GM23248 (cell line): ENCODE results near the gene KRT78. TPM values are rescaled to one million over a fixed set of nuclear protein-coding genes. Genes with fewer than 3 reads are reported as not detected.

Experiments
- DNase-seq: peaks from one replicate; pipeline ENCODE4 v3.0.0-alpha.2; 2015
- H2AFZ ChIP-seq: fragments of 200-600 bp; sonication (generic); 2 replicates; pipeline ENCODE4 v1.6.1; 2016; ENCODE audit warnings: antibody characterized with exemption
- H3F3A ChIP-seq: fragments of 200-600 bp; sonication (generic); 2 replicates; pipeline ENCODE4 v1.6.1; 2016; ENCODE audit warnings: mild to moderate bottlenecking, antibody characterized with exemption, mixed run types; ENCODE audit not compliant: insufficient read depth
- H3K27ac ChIP-seq: fragments of 200-600 bp; sonication (generic); 2 replicates; pipeline ENCODE4 v1.5.1; 2016; ENCODE audit warnings: mild to moderate bottlenecking
- H3K27me3 ChIP-seq: fragments of 200-600 bp; sonication (generic); replicated peaks from 2 replicates; pipeline ENCODE4 v1.6.1; 2016; ENCODE audit warnings: mild to moderate bottlenecking; ENCODE audit not compliant: insufficient read depth
- H3K36me3 ChIP-seq: fragments of 200-600 bp; sonication (generic); 2 replicates; pipeline ENCODE4 v1.6.1; 2016; ENCODE audit warnings: low read depth, mild to moderate bottlenecking
- H3K4me1 ChIP-seq: fragments of 200-600 bp; sonication (generic); 2 replicates; pipeline ENCODE4 v1.6.1; 2016; ENCODE audit warnings: mild to moderate bottlenecking; ENCODE audit not compliant: insufficient read depth
- H3K4me2 ChIP-seq: fragments of 200-600 bp; sonication (generic); one replicate; pipeline ENCODE4 v1.6.1; 2016; ENCODE audit warnings: mild to moderate bottlenecking; ENCODE audit not compliant: unreplicated experiment
- H3K4me3 ChIP-seq: fragments of 200-600 bp; sonication (generic); 2 replicates; pipeline ENCODE4 v1.5.1; 2016; ENCODE audit warnings: mild to moderate bottlenecking
- H3K79me2 ChIP-seq: fragments of 200-600 bp; sonication (generic); 2 replicates; pipeline ENCODE4 v1.6.1; 2016; ENCODE audit warnings: mild to moderate bottlenecking; ENCODE audit not compliant: insufficient read depth
- H3K9ac ChIP-seq: fragments of 200-600 bp; sonication (generic); 2 replicates; pipeline ENCODE4 v1.6.1; 2016; ENCODE audit warnings: mild to moderate bottlenecking
- H3K9me2 ChIP-seq: fragments of 200-600 bp; sonication (generic); 2 replicates; pipeline ENCODE4 v1.6.1; 2016; ENCODE audit warnings: mixed run types, mild to moderate bottlenecking, moderate library complexity; ENCODE audit not compliant: insufficient read depth
- H3K9me3 ChIP-seq: fragments of 200-600 bp; sonication (generic); one replicate; pipeline ENCODE4 v1.6.1; 2017; ENCODE audit warnings: low read depth
- H4K20me1 ChIP-seq: fragments of 200-600 bp; sonication (generic); 2 replicates; pipeline ENCODE4 v1.6.0; 2016; ENCODE audit not compliant: insufficient read depth
- EZH2 ChIP-seq: fragments of 200-600 bp; sonication (generic); IDR thresholded peaks from 2 replicates; pipeline ENCODE4 v1.6.1; 2018; ENCODE audit warnings: antibody characterized with exemption, mild to moderate bottlenecking; ENCODE audit not compliant: insufficient read depth, poor library complexity, severe bottlenecking
- EZH2phosphoT487 ChIP-seq: fragments of 200-600 bp; sonication (generic); IDR thresholded peaks from 2 replicates; pipeline ENCODE4 v1.6.1; 2018; ENCODE audit warnings: antibody characterized with exemption, moderate library complexity, mild to moderate bottlenecking, low read depth; ENCODE audit not compliant: insufficient read depth
- WGBS, 2 experiments: methylation state at CpG; one replicate each; pipeline ENCODE4 v1.1.6; 2015 to 2017; ENCODE audit warnings: low lambda C conversion rate in 2 of 2, low coverage in 1 of 2; ENCODE audit errors: missing lambda C conversion rate in 2 of 2; 5-methylcytosine and 5-hydroxymethylcytosine counted together
- in situ Hi-C: fragments of 300-500 bp; cut with MboI; formaldehyde crosslinking; loops from 2 replicates; pipeline ENCODE4 v1.15.0; 2020
- polyA plus RNA-seq: library from polyadenylated mRNA; unstranded; fragments of >200 nt; fragmentation: Nextera tagmentation; extraction: Ambion mirVana; gene quantifications from 2 replicates; pipeline ENCODE4 v1.2.1, GENCODE V29; 2016
- total RNA-seq: library from RNA; depleted of rRNA; stranded (reverse); fragments of >200 nt; shearing (Covaris generic); gene quantifications from 2 replicates; pipeline ENCODE4 v1.2.3, GENCODE V29; 2014

Gene KRT78
- total and polyA plus RNA-seq, 2 experiments from 2014 or later = not detected

DNA sequence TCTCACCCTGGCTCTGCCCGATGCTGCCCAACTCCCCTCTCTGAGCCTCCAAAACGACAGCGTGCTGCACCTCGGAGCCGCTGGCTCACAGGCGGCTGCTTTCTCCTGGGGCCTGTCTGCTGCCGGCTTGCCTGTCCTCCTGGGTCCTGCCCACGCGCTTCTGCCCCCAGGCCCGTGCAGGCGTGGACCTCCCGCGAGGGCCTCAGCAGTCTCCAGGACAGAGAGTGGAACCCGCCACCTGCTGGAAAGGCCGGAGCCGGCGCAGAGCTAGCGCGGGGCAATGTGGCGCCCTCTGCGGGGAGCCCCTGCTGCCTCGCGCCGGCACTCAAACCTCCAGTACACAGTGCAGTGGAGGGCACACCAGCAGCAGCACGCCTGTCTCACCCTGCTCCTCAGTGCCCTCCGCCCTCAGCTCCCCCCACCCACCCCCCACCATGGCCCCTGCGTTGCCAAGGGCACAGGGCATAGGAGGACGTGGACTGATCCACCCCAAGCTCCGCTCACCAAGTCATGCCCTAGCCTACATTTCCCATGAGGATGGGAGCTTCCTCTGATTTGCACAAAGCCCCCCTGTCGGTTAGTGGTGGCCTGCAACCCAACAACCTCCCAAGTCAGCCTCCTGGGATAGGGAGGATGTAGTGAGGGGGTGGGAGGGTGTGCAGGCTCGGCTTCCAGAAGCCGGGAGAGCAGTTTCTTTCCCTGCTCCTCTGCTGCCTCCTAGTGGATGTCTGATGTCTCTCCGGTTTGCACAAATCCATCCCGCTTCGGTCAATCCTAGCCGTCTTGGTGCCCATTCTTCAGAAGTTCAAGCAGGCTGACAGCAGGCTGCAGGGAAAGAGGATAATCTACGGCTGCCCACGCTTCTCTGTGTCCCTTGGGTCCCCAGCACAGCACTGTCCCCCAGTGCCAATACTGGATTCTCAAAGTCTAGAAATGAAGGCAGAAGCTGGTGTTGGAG, 30.9 kb upstream of the KRT78 start:
- Histone ChIP-seq H3K27ac (no peak overlapping the region), H3K9me2 (no peaks in the 10 kb centered on the region), H3K36me3 (no peaks in the 10 kb centered on the region), H3K27me3 (no peaks in the 10 kb centered on the region), H2AFZ (peak overlapping the region; percentile 67), H3K9ac (peak overlapping the region; percentile 60), H3F3A (peaks cover 8% of the 10 kb centered on the region; the same call in 1 of the 2 replicates), H4K20me1 (no peaks in the 10 kb centered on the region), H3K9me3 (no peaks in the 10 kb centered on the region), H3K4me2 (peak overlapping the region; percentile 57), H3K4me3 (peak overlapping the region; percentile 39; the same call in 1 of the 2 replicates), H3K4me1 (peaks cover 4% of the 10 kb centered on the region), H3K79me2 (no peaks in the 10 kb centered on the region)
- in situ Hi-C loops = loop anchor here (10.0 kb wide), 1 partner anchor 725 kb away; no protein-coding TSS in a partner anchor
- TF ChIP-seq EZH2 (no peak), EZH2phosphoT487 (no peak)
- DNase-seq = peak; percentile 92
- 9 to 12% methylated on average over 34 to 38 of the region's 38 CpGs for WGBS, 2 experiments

DNA sequence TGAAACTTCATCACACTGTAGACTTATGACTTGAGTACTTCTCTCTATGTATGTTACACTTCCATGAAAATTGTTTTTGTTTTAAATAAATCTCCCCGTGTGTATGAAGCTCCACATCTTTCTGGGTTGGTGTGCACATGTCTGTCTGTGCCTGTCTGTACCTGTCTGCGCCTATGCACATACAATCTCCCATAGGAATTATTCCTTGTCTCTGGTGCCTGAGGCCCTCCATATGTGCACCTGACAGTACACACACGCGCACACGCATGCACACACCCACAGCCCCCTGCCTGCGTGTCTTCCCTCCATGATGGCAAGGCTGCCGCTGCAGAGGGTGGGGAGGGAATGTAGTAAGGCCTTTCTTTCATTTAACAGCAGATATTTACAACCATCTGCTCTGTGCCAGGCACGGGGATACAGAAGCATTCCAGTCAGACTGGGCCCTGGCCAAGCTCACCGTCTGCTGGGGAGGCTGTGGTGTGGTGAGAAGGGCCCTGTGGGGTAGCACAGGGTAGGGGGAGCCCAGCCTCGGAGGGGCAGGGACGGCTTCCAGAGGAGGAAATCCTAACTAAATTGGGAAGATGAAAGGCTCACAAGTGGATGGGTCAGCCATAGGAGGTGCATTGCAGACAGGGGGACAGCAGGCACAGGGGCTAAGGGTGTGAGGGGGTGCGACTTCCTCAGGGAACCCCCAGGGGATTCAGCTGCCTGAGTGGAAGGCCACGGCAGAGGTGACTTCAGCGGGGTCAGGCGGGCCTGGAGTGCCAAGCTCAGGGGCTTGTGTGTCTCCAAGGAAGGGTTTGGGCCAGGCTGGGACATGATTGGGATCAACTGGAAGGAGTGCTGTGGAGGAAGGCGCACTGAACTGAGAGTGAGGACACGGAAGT, 30.0 kb upstream of the KRT78 start:
- DNase-seq = no peak
- TF ChIP-seq EZH2phosphoT487 (no peak), EZH2 (no peak)
- peak overlapping the region; percentile 57 for H3K4me2 ChIP-seq
- H4K20me1 ChIP-seq = no peaks in the 10 kb centered on the region
- in situ Hi-C loops = loop anchor here (10.0 kb wide), 1 partner anchor 724 kb away; no protein-coding TSS in a partner anchor
- peak overlapping the region; percentile 67 for H2AFZ ChIP-seq
- H3F3A ChIP-seq = peaks cover 10% of the 10 kb centered on the region; the same call in 1 of the 2 replicates
- H3K9me2 ChIP-seq = no peaks in the 10 kb centered on the region
- peaks cover 11% of the 10 kb centered on the region for H3K4me1 ChIP-seq
- WGBS, 2 experiments = 63 to 69% methylated on average over 17 of the region's 17 CpGs
- peak overlapping the region; percentile 60 for H3K9ac ChIP-seq
- no peak overlapping the region for H3K27ac ChIP-seq
- H3K9me3 ChIP-seq = no peaks in the 10 kb centered on the region
- no peaks in the 10 kb centered on the region for H3K79me2 ChIP-seq
- 0 out of 2 replicates have a peak overlapping the region, but pooled peaks have one; percentile 39 for H3K4me3 ChIP-seq
- H3K36me3 ChIP-seq = no peaks in the 10 kb centered on the region
- no peaks in the 10 kb centered on the region for H3K27me3 ChIP-seq

DNA sequence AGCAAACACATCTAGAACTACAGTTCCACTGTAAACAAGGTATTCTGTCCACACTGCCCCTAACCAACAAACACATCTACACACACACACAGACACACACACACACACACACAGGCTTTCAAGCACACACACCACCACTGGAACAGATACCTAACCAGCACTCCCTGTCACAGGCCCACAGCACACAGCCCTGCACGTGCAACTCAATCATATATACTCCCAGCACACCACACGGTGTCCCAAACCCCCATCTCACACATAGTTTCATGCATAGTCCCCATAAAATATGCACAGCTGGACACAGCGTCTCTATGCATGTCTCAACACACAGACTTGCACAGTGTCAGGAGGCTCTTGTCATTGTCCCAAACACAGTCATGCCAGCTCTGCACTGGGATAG, 28.4 kb upstream of the KRT78 start:
- Histone ChIP-seq H3K36me3 (no peaks in the 10 kb centered on the region), H3K27me3 (no peaks in the 10 kb centered on the region), H3K9ac (no peak overlapping the region), H3K4me2 (no peak overlapping the region), H2AFZ (no peak overlapping the region), H3K4me3 (no peak overlapping the region), H3K9me3 (no peaks in the 10 kb centered on the region), H3F3A (peaks cover 17% of the 10 kb centered on the region), H3K9me2 (no peaks in the 10 kb centered on the region), H3K27ac (no peak overlapping the region), H3K79me2 (no peaks in the 10 kb centered on the region), H4K20me1 (no peaks in the 10 kb centered on the region), H3K4me1 (peaks cover 20% of the 10 kb centered on the region)
- no peak for DNase-seq
- in situ Hi-C loops = loop anchor here (10.0 kb wide), 1 partner anchor 722 kb away; no protein-coding TSS in a partner anchor
- no peak for TF ChIP-seq EZH2
- no peak for TF ChIP-seq EZH2phosphoT487
- 85 to 95% methylated on average over 3 of the region's 3 CpGs for WGBS, 2 experiments

DNA sequence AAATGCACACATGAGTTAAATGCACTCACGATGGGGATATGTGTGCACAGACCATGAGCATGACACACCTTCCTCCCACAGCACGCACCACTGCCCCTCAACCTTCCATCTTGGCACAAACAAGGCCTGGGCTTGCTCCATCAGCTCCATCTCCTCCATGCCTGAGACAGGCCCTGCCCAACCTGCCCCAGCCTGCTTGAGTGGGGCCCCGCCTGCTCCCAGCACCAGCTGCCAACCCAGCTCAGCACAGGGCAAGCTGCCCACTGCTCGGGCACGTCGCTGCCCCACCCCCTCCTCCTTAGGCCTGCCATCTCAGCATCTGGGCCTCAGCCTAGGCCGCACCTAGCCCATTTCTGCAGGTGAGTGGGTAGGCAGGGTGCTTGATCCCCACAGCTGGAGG, 27.6 kb upstream of the KRT78 start:
- no peak overlapping the region for H2AFZ ChIP-seq
- TF ChIP-seq EZH2phosphoT487 = no peak
- no peak for TF ChIP-seq EZH2
- H3K9me3 ChIP-seq = no peaks in the 10 kb centered on the region
- no peaks in the 10 kb centered on the region for H3K79me2 ChIP-seq
- WGBS, 2 experiments = 71 to 75% methylated on average over 6 to 7 of the region's 7 CpGs
- H3K27me3 ChIP-seq = no peaks in the 10 kb centered on the region
- no peaks in the 10 kb centered on the region for H4K20me1 ChIP-seq
- H3K4me2 ChIP-seq = no peak overlapping the region
- no peak overlapping the region for H3K27ac ChIP-seq
- no peak overlapping the region for H3K9ac ChIP-seq
- peaks cover 28% of the 10 kb centered on the region for H3K4me1 ChIP-seq
- no peaks in the 10 kb centered on the region for H3K36me3 ChIP-seq
- no peak overlapping the region for H3K4me3 ChIP-seq
- no peaks in the 10 kb centered on the region for H3K9me2 ChIP-seq
- DNase-seq = no peak
- in situ Hi-C loops = loop anchor here (10.0 kb wide), 1 partner anchor 722 kb away; no protein-coding TSS in a partner anchor
- H3F3A ChIP-seq = peaks cover 26% of the 10 kb centered on the region
